Measurements from ENCODE around the gene PARD3. TPM values are rescaled to one million over a fixed set of nuclear protein-coding genes. Genes with fewer than 3 reads are reported as not detected.

PARD3 gene
- total RNA-seq, 1 experiment from 2014 or later = 46.3 TPM

DNA sequence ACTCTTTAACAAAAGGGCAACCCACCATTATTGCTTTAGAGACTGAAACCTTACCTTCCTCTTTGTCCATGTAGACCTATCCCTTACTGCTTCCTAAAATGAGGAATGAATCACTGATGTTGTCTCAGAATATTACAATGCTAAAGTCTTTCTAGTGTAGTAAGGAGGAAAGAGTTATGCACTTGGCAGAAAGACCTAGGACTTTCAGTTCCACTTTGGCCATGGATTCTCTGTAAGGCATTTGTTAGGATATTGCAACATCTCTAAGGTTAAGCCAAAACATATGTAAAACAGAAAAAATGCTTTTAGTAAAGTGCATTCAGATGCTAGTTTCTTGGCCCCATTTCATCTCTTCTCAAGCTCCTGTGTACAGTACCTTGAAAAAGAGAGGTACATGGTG, 230.9 kb downstream of the PARD3 start:
- H3K27ac ChIP-seq (ENCODE audit: low read depth, low read length) = no peak overlapping the region
- H4K20me1 ChIP-seq (ENCODE audit: insufficient read depth) = no peaks in the 10 kb centered on the region
- H3K27me3 ChIP-seq (ENCODE audit: insufficient read depth, low read length) = no peaks in the 10 kb centered on the region
- H3K4me2 ChIP-seq (ENCODE audit: low read length) = no peak overlapping the region
- H2AFZ ChIP-seq (ENCODE audit: low read depth, low read length, poor library complexity, severe bottlenecking) = no peak overlapping the region
- H3K9me3 ChIP-seq (ENCODE audit: control insufficient read depth in 1 of 2, insufficient read depth in 1 of 2, low read depth in 1 of 2, low read length in 2 of 2) = no peaks in the 10 kb centered on the region
- H3K9me2 ChIP-seq (ENCODE audit: insufficient read depth) = no peaks in the 10 kb centered on the region
- POLR2A ChIA-PET = no interaction called here
- peaks cover 11% of the 10 kb centered on the region; the same call in 1 of the 2 replicates for H3K79me2 ChIP-seq (ENCODE audit: insufficient read depth, low read length)
- no peak for ATAC-seq
- no peak for DNase-seq (ENCODE audit: low read depth, low spot score)
- TF ChIP-seq CBX3 (IDR thresholded peaks at IDR 0.05; ENCODE audit: low read depth) (no peak), FOSL1 (IDR thresholded peaks at IDR 0.05; ENCODE audit: low read depth) (no peak), POLR2A (IDR thresholded peaks at IDR 0.05; ENCODE audit: borderline replicate concordance, extremely low read depth, insufficient read depth, insufficient read length) (no peak), RAD21 (IDR thresholded peaks at IDR 0.05; ENCODE audit: low read depth) (no peak), SIN3A (IDR thresholded peaks at IDR 0.05; ENCODE audit: low read depth) (no peak), POLR2AphosphoS5 (IDR thresholded peaks at IDR 0.05; ENCODE audit: low read depth, low read length) (no peak), EGR1 (IDR thresholded peaks at IDR 0.05; ENCODE audit: low read depth) (no peak)
- H3K36me3 ChIP-seq (ENCODE audit: control insufficient read depth in 1 of 2, insufficient read depth in 2 of 2, low read length in 2 of 2) = no peaks in the 10 kb centered on the region
- peaks cover 6 to 31% of the 10 kb centered on the region in 2 experiments; a peak in 3 of 4 replicates for H3K4me1 ChIP-seq (ENCODE audit: control insufficient read depth in 1 of 2, insufficient read depth in 2 of 2, low read length in 2 of 2)
- RAD21 ChIA-PET (ENCODE audit: low non-redundant PET in 1 of 2, low total read pairs in 2 of 2, uncharacterized antibody in 2 of 2, unreplicated experiment in 2 of 2) = no interaction called here
- H3K9ac ChIP-seq (ENCODE audit: low read length) = no peak overlapping the region
- CTCF ChIA-PET = no interaction called here
- BruUV-seq (replicated peaks) = no TSS peak
- intact Hi-C loops (cut with micrococcal nuclease) = no loop called here
- H3K4me3 ChIP-seq (replicated peaks in 1 of 2; ENCODE audit: low read depth in 1 of 2, low read length in 2 of 2) = no peak overlapping the region

GRCh38 chr10:34581801-34582532, 233.1 kb downstream of the PARD3 start:
- H2AFZ ChIP-seq (ENCODE audit: low read depth, low read length, poor library complexity, severe bottlenecking) = no peak overlapping the region
- H3K9me2 ChIP-seq (ENCODE audit: insufficient read depth) = no peaks in the 10 kb centered on the region
- H3K4me2 ChIP-seq (ENCODE audit: low read length) = no peak overlapping the region; the same call in 1 of the 2 replicates
- ATAC-seq (no peak; the same call in 1 of the 2 replicates), DNase-seq (ENCODE audit: low read depth, low spot score) (no peak)
- intact Hi-C loops (cut with micrococcal nuclease) = no loop called here
- H3K27ac ChIP-seq (ENCODE audit: low read depth, low read length) = no peak overlapping the region
- no peaks in the 10 kb centered on the region for H3K36me3 ChIP-seq (ENCODE audit: control insufficient read depth in 1 of 2, insufficient read depth in 2 of 2, low read length in 2 of 2)
- peaks cover 8% of the 10 kb centered on the region; the same call in 1 of the 2 replicates for H3K79me2 ChIP-seq (ENCODE audit: insufficient read depth, low read length)
- no peaks in the 10 kb centered on the region for H3K9me3 ChIP-seq (ENCODE audit: control insufficient read depth in 1 of 2, insufficient read depth in 1 of 2, low read depth in 1 of 2, low read length in 2 of 2)
- H3K4me1 ChIP-seq (ENCODE audit: control insufficient read depth in 1 of 2, insufficient read depth in 2 of 2, low read length in 2 of 2) = peaks cover 6 to 19% of the 10 kb centered on the region in 2 experiments; a peak in 3 of 4 replicates
- ChIA-PET RAD21 (ENCODE audit: low non-redundant PET in 1 of 2, low total read pairs in 2 of 2, uncharacterized antibody in 2 of 2, unreplicated experiment in 2 of 2) (no interaction called here), CTCF (no interaction called here), POLR2A (no interaction called here)
- H4K20me1 ChIP-seq (ENCODE audit: insufficient read depth) = no peaks in the 10 kb centered on the region
- no peaks in the 10 kb centered on the region for H3K27me3 ChIP-seq (ENCODE audit: insufficient read depth, low read length)
- BruUV-seq (replicated peaks) = no TSS peak
- no peak overlapping the region for H3K4me3 ChIP-seq (replicated peaks in 1 of 2; ENCODE audit: low read depth in 1 of 2, low read length in 2 of 2)
- no peak overlapping the region for H3K9ac ChIP-seq (ENCODE audit: low read length)
- TF ChIP-seq CBX3 (IDR thresholded peaks at IDR 0.05; ENCODE audit: low read depth) (no peak), SRF (IDR thresholded peaks at IDR 0.05; ENCODE audit: low read depth) (no peak), FOSL1 (IDR thresholded peaks at IDR 0.05; ENCODE audit: low read depth) (peak; percentile 27; the same call in 1 of the 2 replicates), ZNF274 (IDR thresholded peaks at IDR 0.05; ENCODE audit: low read depth, low read length) (no peak), MAX (IDR thresholded peaks at IDR 0.05) (no peak), POLR2A (IDR thresholded peaks at IDR 0.05; ENCODE audit: borderline replicate concordance, extremely low read depth, insufficient read depth, insufficient read length) (no peak), EZH2phosphoT487 (IDR thresholded peaks at IDR 0.05; ENCODE audit: borderline replicate concordance) (no peak), POLR2AphosphoS5 (IDR thresholded peaks at IDR 0.05; ENCODE audit: low read depth, low read length) (no peak)
- TF ChIP-seq, protein P1, sequence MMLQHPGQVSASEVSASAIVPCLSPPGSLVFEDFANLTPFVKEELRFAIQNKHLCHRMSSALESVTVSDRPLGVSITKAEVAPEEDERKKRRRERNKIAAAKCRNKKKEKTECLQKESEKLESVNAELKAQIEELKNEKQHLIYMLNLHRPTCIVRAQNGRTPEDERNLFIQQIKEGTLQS (IDR thresholded peaks at IDR 0.05) = no peak
- TF ChIP-seq, protein P2, sequence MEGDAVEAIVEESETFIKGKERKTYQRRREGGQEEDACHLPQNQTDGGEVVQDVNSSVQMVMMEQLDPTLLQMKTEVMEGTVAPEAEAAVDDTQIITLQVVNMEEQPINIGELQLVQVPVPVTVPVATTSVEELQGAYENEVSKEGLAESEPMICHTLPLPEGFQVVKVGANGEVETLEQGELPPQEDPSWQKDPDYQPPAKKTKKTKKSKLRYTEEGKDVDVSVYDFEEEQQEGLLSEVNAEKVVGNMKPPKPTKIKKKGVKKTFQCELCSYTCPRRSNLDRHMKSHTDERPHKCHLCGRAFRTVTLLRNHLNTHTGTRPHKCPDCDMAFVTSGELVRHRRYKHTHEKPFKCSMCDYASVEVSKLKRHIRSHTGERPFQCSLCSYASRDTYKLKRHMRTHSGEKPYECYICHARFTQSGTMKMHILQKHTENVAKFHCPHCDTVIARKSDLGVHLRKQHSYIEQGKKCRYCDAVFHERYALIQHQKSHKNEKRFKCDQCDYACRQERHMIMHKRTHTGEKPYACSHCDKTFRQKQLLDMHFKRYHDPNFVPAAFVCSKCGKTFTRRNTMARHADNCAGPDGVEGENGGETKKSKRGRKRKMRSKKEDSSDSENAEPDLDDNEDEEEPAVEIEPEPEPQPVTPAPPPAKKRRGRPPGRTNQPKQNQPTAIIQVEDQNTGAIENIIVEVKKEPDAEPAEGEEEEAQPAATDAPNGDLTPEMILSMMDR (IDR thresholded peaks at IDR 0.05 in 2 of 3, conservative IDR thresholded peaks at IDR 0.05 in 1 of 3; ENCODE audit: borderline replicate concordance in 1 of 3, insufficient read depth in 1 of 3, low read depth in 2 of 3, low read length in 2 of 3) = no peak
- TF ChIP-seq, protein P3, sequence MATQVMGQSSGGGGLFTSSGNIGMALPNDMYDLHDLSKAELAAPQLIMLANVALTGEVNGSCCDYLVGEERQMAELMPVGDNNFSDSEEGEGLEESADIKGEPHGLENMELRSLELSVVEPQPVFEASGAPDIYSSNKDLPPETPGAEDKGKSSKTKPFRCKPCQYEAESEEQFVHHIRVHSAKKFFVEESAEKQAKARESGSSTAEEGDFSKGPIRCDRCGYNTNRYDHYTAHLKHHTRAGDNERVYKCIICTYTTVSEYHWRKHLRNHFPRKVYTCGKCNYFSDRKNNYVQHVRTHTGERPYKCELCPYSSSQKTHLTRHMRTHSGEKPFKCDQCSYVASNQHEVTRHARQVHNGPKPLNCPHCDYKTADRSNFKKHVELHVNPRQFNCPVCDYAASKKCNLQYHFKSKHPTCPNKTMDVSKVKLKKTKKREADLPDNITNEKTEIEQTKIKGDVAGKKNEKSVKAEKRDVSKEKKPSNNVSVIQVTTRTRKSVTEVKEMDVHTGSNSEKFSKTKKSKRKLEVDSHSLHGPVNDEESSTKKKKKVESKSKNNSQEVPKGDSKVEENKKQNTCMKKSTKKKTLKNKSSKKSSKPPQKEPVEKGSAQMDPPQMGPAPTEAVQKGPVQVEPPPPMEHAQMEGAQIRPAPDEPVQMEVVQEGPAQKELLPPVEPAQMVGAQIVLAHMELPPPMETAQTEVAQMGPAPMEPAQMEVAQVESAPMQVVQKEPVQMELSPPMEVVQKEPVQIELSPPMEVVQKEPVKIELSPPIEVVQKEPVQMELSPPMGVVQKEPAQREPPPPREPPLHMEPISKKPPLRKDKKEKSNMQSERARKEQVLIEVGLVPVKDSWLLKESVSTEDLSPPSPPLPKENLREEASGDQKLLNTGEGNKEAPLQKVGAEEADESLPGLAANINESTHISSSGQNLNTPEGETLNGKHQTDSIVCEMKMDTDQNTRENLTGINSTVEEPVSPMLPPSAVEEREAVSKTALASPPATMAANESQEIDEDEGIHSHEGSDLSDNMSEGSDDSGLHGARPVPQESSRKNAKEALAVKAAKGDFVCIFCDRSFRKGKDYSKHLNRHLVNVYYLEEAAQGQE (IDR thresholded peaks at IDR 0.05; ENCODE audit: low read depth) = no peak

All from HCT116 (cell line).